Epithelial cell of proximal tubule (primary cell): ENCODE results near the gene USP34. TPM values are rescaled to one million over a fixed set of nuclear protein-coding genes. Genes with fewer than 3 reads are reported as not detected.

Experiments used
- DNase-seq: peaks from one replicate; pipeline ENCODE4 v3.0.0-alpha.2; 2011; ENCODE audit warnings: low read depth
- H3K4me3 ChIP-seq: 2 replicates; pipeline ENCODE4 v1.5.1; 2011; ENCODE audit warnings: low read depth, mild to moderate bottlenecking, low read length
- CTCF ChIP-seq: conservative IDR thresholded peaks from 2 replicates; pipeline ENCODE4 v1.5.1; 2012; ENCODE audit warnings: low read depth, mild to moderate bottlenecking, low read length
- total RNA-seq: library from RNA; depleted of rRNA; stranded (reverse); fragments of >200 nt; gene quantifications from 2 replicates; pipeline ENCODE4 v1.2.3, GENCODE V29; 2015

USP34 gene
- total RNA-seq, 1 donor from 2014 or later: 54.1 TPM

GRCh38 chr2:61193670-61194561 lies 277.0 kb downstream of the USP34 start:
- DNase-seq: no peak
- no peak for TF ChIP-seq CTCF
- no peak overlapping the region for H3K4me3 ChIP-seq

GRCh38 chr2:61187085-61187484 lies 283.8 kb downstream of the USP34 start:
- TF ChIP-seq CTCF: no peak
- no peak overlapping the region for H3K4me3 ChIP-seq
- no peak for DNase-seq

DNA sequence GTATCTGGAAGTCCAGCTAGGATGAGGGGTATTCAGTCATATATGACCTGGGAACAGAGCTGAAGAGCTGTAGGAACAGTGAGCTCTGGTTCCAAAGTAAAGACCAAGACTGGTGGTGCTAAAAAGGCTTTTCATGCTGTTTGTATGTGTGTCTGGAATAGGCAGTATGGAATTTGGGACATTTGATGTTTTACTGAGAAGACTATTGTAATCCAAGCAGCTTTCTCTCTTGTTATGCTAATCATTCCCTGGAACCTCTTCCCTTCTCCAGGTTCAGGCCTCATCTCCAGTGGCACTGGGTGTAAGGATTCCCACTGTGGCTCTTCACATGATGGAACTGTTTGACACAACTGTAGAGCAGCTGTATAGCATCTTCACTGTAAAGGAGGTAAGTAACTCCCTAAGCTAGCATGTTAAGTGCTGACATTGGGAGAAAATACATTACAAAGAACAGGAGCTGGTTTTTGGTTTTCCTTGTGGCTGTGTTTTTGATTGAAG lies 285.6 kb downstream of the USP34 start:
- TF ChIP-seq CTCF: no peak
- DNase-seq: no peak
- no peak overlapping the region for H3K4me3 ChIP-seq

DNA sequence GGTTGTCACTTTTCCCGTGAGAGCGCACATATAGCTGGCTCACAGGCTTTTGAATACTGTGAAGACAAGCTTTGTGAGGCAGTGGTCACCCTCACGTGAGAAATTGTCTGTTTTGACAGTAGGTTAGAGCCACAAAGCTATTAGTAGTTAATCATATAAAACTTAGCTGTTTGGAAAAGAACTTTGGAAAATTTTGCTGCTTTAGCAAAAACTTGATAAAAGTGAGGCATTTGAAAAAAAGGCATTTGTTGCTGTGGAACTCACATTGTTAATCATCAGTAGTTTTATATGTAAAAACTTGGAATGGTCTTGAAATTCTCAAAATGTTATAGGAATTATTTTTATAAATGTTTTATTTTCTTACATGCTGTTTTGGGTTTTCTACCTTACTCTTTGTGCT lies 286.6 kb downstream of the USP34 start:
- no peak for TF ChIP-seq CTCF
- DNase-seq: no peak
- H3K4me3 ChIP-seq: no peak overlapping the region

GRCh38 chr2:61183795-61184194 lies 287.1 kb downstream of the USP34 start:
- no peak for DNase-seq
- TF ChIP-seq CTCF: no peak

GRCh38 chr2:61182059-61182383 lies 288.9 kb downstream of the USP34 start:
- DNase-seq: no peak
- TF ChIP-seq CTCF: no peak
- no peak overlapping the region for H3K4me3 ChIP-seq

More at GRCh38 chr2:61183795-61184194, 287.1 kb downstream of the USP34 start:
- H3K4me3 ChIP-seq: no peak overlapping the region
